Fibroblast of peridontal ligament (primary cell): ENCODE results near the gene FMNL1.
"Not testable (repeated sequence)": the region's sequence is repeated elsewhere in the genome, so short reads cannot be mapped to it uniquely, and the experiment has no call there.

Source experiments
- DNase-seq: peaks from one replicate; pipeline ENCODE4 v3.0.0-alpha.2; 2010; ENCODE audit errors: extremely low read depth

FMNL1 gene

GRCh38 chr17:45234641-45235415, 13.1 kb downstream of the FMNL1 start:
- no peak for DNase-seq

- peak; percentile 77 for DNase-seq
Observed at GRCh38 chr17:45235416-45236281, 14.0 kb downstream of the FMNL1 start.

GRCh38 chr17:45236282-45236606, 14.6 kb downstream of the FMNL1 start:
- DNase-seq: no peak

DNA sequence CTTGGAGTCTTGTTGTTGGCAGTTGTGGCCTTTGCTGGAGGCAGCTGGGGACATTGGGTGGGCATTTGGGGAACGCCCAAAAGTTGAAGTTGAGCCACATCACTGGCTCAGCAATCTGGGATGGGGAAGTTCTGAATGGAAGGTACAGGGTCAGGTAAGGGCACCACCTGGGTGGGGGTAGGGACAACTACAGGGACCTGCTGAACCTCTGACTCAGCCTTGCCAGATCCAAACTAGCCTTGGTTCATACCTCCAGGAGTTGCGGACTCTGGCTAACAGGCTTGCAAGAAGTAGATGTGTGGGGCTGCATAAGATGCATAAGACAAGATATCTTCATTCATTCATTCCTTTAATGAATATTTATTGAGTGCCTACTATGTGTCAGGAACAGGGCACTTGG, 16.0 kb downstream of the FMNL1 start:
- no peak for DNase-seq

DNA sequence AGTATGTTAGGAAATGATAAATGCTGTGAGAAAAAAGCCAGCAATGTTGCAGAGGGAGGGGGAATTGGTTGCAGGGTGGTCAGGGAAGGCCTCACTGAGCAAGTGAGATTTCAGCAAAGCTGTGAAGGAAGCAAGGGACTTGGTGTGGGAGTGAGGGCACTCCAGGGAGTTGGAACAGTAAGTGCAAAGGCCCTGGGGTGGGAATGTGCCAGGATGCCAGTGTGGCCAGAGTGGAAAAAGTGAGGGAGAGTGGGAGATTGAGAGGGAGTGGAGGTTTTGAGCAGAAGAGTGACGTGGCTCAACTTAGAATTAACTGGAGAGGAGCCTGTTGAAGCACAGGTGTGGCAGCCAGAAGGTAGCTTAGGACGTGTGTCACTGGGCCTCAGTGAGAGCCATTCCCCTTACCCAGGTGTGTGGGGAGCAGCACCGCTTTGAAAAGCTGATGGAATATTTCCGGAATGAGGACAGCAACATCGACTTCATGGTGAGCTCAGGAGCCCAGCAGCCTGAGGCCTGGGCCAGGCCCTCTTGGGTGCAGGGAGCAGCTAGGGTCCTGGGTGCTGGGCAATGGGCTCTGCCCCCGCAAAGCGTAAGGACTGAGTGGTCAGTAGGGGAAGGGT, 16.6 kb downstream of the FMNL1 start:
- no peak for DNase-seq

GRCh38 chr17:45240905-45241327, 19.2 kb downstream of the FMNL1 start:
- no peak for DNase-seq

GRCh38 chr17:45241328-45242028, 19.8 kb downstream of the FMNL1 start:
- no peak for DNase-seq

DNA sequence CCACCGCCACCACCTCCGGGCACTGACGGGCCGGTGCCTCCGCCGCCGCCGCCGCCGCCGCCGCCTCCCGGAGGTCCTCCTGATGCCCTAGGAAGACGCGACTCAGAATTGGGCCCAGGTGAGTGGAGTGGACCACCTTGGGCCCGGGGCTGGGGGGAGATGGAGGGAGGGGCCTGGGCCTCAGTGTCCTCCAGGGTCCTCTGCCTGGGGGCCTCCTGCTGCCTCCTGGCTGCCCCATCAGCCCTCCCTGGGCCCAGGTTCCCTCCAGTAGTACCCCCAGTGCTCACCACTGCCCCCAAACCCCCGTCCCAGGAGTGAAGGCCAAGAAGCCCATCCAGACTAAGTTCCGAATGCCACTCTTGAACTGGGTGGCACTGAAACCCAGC, 20.3 kb downstream of the FMNL1 start:
- no peak for DNase-seq

GRCh38 chr17:45243750-45244149, 22.1 kb downstream of the FMNL1 start:
- DNase-seq: no peak

GRCh38 chr17:45244725-45245656, 23.3 kb downstream of the FMNL1 start:
- DNase-seq: no peak

- DNase-seq: no peak
Observed at GRCh38 chr17:45246338-45246737, 24.7 kb downstream of the FMNL1 start.

- no peak for DNase-seq
Observed at GRCh38 chr17:45246861-45247428, 25.3 kb downstream of the FMNL1 start.

- peak; percentile 55 for DNase-seq
Observed at GRCh38 chr17:45247429-45248131, 25.9 kb downstream of the FMNL1 start.

- no peak for DNase-seq
Observed at GRCh38 chr17:45248132-45248957, 26.7 kb downstream of the FMNL1 start.

GRCh38 chr17:45251931-45252330, 30.2 kb downstream of the FMNL1 start:
- DNase-seq: no peak

GRCh38 chr17:45253237-45253636, 31.6 kb downstream of the FMNL1 start:
- not testable (repeated sequence) for DNase-seq

DNA sequence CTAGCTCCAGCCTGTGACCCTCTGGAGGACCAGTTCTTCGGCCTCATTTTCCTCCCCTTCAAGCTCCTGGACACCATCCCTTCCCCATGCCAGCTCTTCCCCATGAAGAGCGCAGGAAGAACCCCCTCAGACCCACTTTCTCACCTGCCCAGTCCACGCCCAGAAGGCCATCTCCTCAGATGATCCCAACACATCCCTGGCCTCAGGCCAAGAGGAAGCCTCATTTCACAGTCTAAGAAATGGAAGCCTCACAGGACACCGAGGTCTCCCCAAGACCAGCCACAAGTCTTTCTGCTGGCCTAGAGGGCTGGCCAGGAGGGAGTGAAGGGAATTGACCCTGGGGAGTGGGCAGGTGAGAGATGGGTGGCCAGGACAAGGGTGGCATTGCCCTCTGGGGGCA, 32.2 kb downstream of the FMNL1 start:
- no peak for DNase-seq

- no peak for DNase-seq
Observed at GRCh38 chr17:45255358-45255757, 33.7 kb downstream of the FMNL1 start.
